Neural cell (in vitro differentiated cells): Measurements from ENCODE around the gene C7.

Source experiments
- CTCF ChIP-seq: fragments of 450-650 bp; IDR thresholded peaks from 2 replicates; pipeline ENCODE4 v1.5.1; 2014; ENCODE audit warnings: antibody characterized with exemption, mild to moderate bottlenecking, moderate library complexity; ENCODE audit not compliant: poor library complexity, severe bottlenecking
- EP300 ChIP-seq: fragments of 450-650 bp; conservative IDR thresholded peaks from 2 replicates; pipeline ENCODE4 v1.6.1; 2014; ENCODE audit warnings: antibody characterized with exemption, mild to moderate bottlenecking, moderate library complexity; ENCODE audit not compliant: poor library complexity, severe bottlenecking
- EZH2 ChIP-seq: fragments of 200-600, 300-800 bp; shearing (Covaris generic), sonication (generic); IDR thresholded peaks from 2 replicates; pipeline ENCODE4 v1.6.1; 2014; ENCODE audit warnings: antibody characterized with exemption, low read length, borderline replicate concordance, mild to moderate bottlenecking; ENCODE audit not compliant: insufficient read depth, poor library complexity, severe bottlenecking
- MXI1 ChIP-seq: fragments of 450-650 bp; conservative IDR thresholded peaks from 2 replicates; pipeline ENCODE4 v1.6.1; 2014; ENCODE audit warnings: antibody characterized with exemption, mild to moderate bottlenecking; ENCODE audit not compliant: poor library complexity, severe bottlenecking
- POLR2AphosphoS5 ChIP-seq: IDR thresholded peaks from 2 replicates; pipeline ENCODE4 v1.6.1; 2012
- RAD21 ChIP-seq: fragments of 450-650 bp; conservative IDR thresholded peaks from 2 replicates; pipeline ENCODE4 v1.6.1; 2014; ENCODE audit warnings: antibody characterized with exemption, mild to moderate bottlenecking, moderate library complexity
- SMC3 ChIP-seq: fragments of 450-650 bp; conservative IDR thresholded peaks from 2 replicates; pipeline ENCODE4 v1.6.1; 2014; ENCODE audit warnings: antibody characterized with exemption, mild to moderate bottlenecking, moderate library complexity; ENCODE audit not compliant: poor library complexity
- TAF1 ChIP-seq: IDR thresholded peaks from 2 replicates; pipeline ENCODE4 v1.6.1; 2012; ENCODE audit warnings: low read depth
- TF ChIP-seq, protein P1 (sequence below): IDR thresholded peaks from 2 replicates; pipeline ENCODE4 v1.6.1; 2012; ENCODE audit warnings: borderline replicate concordance

- TF ChIP-seq POLR2AphosphoS5 (no peak), CTCF (no peak), TAF1 (no peak), RAD21 (no peak), EZH2 (no peak), MXI1 (no peak), EP300 (no peak), SMC3 (no peak)
- TF ChIP-seq, protein P1, sequence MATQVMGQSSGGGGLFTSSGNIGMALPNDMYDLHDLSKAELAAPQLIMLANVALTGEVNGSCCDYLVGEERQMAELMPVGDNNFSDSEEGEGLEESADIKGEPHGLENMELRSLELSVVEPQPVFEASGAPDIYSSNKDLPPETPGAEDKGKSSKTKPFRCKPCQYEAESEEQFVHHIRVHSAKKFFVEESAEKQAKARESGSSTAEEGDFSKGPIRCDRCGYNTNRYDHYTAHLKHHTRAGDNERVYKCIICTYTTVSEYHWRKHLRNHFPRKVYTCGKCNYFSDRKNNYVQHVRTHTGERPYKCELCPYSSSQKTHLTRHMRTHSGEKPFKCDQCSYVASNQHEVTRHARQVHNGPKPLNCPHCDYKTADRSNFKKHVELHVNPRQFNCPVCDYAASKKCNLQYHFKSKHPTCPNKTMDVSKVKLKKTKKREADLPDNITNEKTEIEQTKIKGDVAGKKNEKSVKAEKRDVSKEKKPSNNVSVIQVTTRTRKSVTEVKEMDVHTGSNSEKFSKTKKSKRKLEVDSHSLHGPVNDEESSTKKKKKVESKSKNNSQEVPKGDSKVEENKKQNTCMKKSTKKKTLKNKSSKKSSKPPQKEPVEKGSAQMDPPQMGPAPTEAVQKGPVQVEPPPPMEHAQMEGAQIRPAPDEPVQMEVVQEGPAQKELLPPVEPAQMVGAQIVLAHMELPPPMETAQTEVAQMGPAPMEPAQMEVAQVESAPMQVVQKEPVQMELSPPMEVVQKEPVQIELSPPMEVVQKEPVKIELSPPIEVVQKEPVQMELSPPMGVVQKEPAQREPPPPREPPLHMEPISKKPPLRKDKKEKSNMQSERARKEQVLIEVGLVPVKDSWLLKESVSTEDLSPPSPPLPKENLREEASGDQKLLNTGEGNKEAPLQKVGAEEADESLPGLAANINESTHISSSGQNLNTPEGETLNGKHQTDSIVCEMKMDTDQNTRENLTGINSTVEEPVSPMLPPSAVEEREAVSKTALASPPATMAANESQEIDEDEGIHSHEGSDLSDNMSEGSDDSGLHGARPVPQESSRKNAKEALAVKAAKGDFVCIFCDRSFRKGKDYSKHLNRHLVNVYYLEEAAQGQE, result no peak
Observed at GRCh38 chr5:40909264-40909663, at the start of gene C7.
